ENCODE measurements around the gene EXD3. TPM values are rescaled to one million over a fixed set of nuclear protein-coding genes. Genes with fewer than 3 reads are reported as not detected.

Gene EXD3
- total and polyA plus RNA-seq, 2 experiments from 2014 or later: 32.3 to 72.1 TPM

- Histone ChIP-seq H3K27ac (no peak overlapping the region), H3K27me3 (no peaks in the 10 kb centered on the region), H3K4me1 (ENCODE audit: low read depth) (no peaks in the 10 kb centered on the region), H3K4me3 (no peak overlapping the region), H3K36me3 (no peaks in the 10 kb centered on the region), H3K9me3 (ENCODE audit: low read depth) (no peaks in the 10 kb centered on the region)
- DNase-seq (ENCODE audit: low read depth in 1 of 2, low spot score in 1 of 2): no peak
- no peak for TF ChIP-seq CTCF (IDR thresholded peaks at IDR 0.05; ENCODE audit: low read depth, low read length)
Measured at GRCh38 chr9:137368431-137369035, 54.4 kb downstream of the EXD3 start.

GRCh38 chr9:137367506-137368430 is 55.2 kb downstream of the EXD3 start:
- no peaks in the 10 kb centered on the region for H3K36me3 ChIP-seq
- no peaks in the 10 kb centered on the region for H3K27me3 ChIP-seq
- no peak overlapping the region for H3K27ac ChIP-seq
- no peak for TF ChIP-seq CTCF (IDR thresholded peaks at IDR 0.05; ENCODE audit: low read depth, low read length)
- no peak for DNase-seq (ENCODE audit: low read depth in 1 of 2, low spot score in 1 of 2)
- no peak overlapping the region for H3K4me3 ChIP-seq
- H3K4me1 ChIP-seq (ENCODE audit: low read depth): no peaks in the 10 kb centered on the region
- H3K9me3 ChIP-seq (ENCODE audit: low read depth): no peaks in the 10 kb centered on the region

- Histone ChIP-seq H3K27ac (no peak overlapping the region), H3K9me3 (ENCODE audit: low read depth) (no peaks in the 10 kb centered on the region), H3K36me3 (no peaks in the 10 kb centered on the region), H3K4me3 (no peak overlapping the region), H3K27me3 (no peaks in the 10 kb centered on the region), H3K4me1 (ENCODE audit: low read depth) (no peaks in the 10 kb centered on the region)
- TF ChIP-seq CTCF (IDR thresholded peaks at IDR 0.05; ENCODE audit: low read depth, low read length): no peak
- DNase-seq (ENCODE audit: low read depth in 1 of 2, low spot score in 1 of 2): no peak
Measured at GRCh38 chr9:137366891-137367381, 56.0 kb downstream of the EXD3 start.

- Histone ChIP-seq H3K36me3 (no peaks in the 10 kb centered on the region), H3K9me3 (ENCODE audit: low read depth) (no peaks in the 10 kb centered on the region)
- no peak for DNase-seq (ENCODE audit: low read depth in 1 of 2, low spot score in 1 of 2)
Measured at GRCh38 chr9:137366445-137366810, 56.5 kb downstream of the EXD3 start.

More at GRCh38 chr9:137366445-137366810, 56.5 kb downstream of the EXD3 start:
- Histone ChIP-seq H3K27ac (no peak overlapping the region), H3K4me3 (no peak overlapping the region), H3K4me1 (ENCODE audit: low read depth) (no peaks in the 10 kb centered on the region), H3K27me3 (no peaks in the 10 kb centered on the region)
- no peak for TF ChIP-seq CTCF (IDR thresholded peaks at IDR 0.05; ENCODE audit: low read depth, low read length)

Measured in cardiac muscle cell (in vitro differentiated cells and primary cell).